LNCaP clone FGC (cell line): Measurements from ENCODE around the gene CDC42SE2.

ENCODE experiments used
- DNase-seq: peaks from one replicate; pipeline ENCODE4 v3.0.0-alpha.2; 2011; ENCODE audit warnings: low read depth
- H3K4me3 ChIP-seq: 2 replicates; pipeline ENCODE4 v1.5.1; 2011; ENCODE audit warnings: mild to moderate bottlenecking, low read depth, low read length, control low read depth
- CTCF ChIP-seq: IDR thresholded peaks from 2 replicates; pipeline ENCODE4 v1.5.1; 2012; ENCODE audit warnings: mild to moderate bottlenecking; ENCODE audit not compliant: control insufficient read depth, insufficient read depth; ENCODE audit errors: extremely low read depth

Gene CDC42SE2

GRCh38 chr5:131387255-131387654 is 123.4 kb downstream of the CDC42SE2 start:
- no peak for DNase-seq
- H3K4me3 ChIP-seq = no peak overlapping the region
- no peak for TF ChIP-seq CTCF

- no peak for TF ChIP-seq CTCF
- no peak overlapping the region for H3K4me3 ChIP-seq
- no peak for DNase-seq
These were observed 125.4 kb downstream of the CDC42SE2 start for GRCh38 chr5:131389096-131389868.

- no peak for DNase-seq
- no peak overlapping the region for H3K4me3 ChIP-seq
- no peak for TF ChIP-seq CTCF
These were observed 126.0 kb downstream of the CDC42SE2 start for GRCh38 chr5:131389869-131390265.

GRCh38 chr5:131392466-131393095 is 128.7 kb downstream of the CDC42SE2 start:
- TF ChIP-seq CTCF = no peak
- no peak for DNase-seq
- H3K4me3 ChIP-seq = no peak overlapping the region

- no peak overlapping the region for H3K4me3 ChIP-seq
- no peak for TF ChIP-seq CTCF
- no peak for DNase-seq
These were observed 129.7 kb downstream of the CDC42SE2 start for GRCh38 chr5:131393498-131393968.

GRCh38 chr5:131394128-131394527 is 130.3 kb downstream of the CDC42SE2 start:
- TF ChIP-seq CTCF = no peak
- H3K4me3 ChIP-seq = no peak overlapping the region
- DNase-seq = peak; percentile 37
